HG03571 (cell line): ENCODE results near the gene DCUN1D5.
A peak's percentile ranks its signal among the peaks of the same experiment; 100 is the strongest.

Experiments
- ATAC-seq: cut with Tn5 transposase; IDR thresholded peaks from one replicate; pipeline ENCODE4 v1.9.1; 2021; ENCODE audit not compliant: unreplicated experiment

Gene DCUN1D5

DNA sequence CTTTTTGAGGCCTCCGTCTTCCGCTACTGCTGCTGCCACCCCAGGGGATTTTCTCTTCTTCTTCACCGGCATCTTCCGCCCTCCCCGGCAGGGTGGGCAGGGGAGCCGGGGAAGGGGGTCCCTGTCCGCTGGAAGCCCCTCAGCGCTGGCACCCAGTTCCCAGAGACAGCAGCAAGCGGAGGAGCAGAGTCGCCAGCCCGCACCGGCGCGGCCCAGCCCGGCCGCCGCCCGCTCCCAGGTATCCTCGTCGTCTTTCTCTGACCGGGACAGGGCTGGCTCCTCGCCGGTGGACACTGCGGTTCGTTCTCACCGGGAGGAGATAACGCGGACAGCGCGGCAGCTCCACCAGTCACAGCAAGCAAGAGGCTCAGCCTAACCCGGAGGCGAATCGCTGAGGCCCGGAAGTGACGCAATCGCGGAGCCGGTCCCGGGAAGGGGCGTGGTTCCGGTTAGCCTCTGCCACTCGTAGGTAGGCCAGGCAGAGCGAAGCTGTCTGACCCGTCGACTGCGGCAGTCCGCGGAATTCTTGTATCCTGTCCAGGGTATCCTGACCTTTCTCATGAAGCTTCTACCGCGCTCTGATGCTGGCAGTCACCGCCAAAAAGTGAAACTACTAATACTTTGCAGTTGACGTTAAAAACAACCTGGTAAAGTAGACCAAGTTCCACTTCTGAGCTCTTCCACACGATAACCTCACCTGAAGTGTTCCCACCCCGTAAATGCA is at the start of gene DCUN1D5:
Gene DCUN1D5 (minus strand): TSS at position 360 of the 724 bp plus-strand sequence. CDS start 288 bp downstream, at position 72.
- peak; percentile 100 for ATAC-seq

- no peak for ATAC-seq
Measured at GRCh38 chr11:103125462-103125861, 33.5 kb upstream of the DCUN1D5 start.

DNA sequence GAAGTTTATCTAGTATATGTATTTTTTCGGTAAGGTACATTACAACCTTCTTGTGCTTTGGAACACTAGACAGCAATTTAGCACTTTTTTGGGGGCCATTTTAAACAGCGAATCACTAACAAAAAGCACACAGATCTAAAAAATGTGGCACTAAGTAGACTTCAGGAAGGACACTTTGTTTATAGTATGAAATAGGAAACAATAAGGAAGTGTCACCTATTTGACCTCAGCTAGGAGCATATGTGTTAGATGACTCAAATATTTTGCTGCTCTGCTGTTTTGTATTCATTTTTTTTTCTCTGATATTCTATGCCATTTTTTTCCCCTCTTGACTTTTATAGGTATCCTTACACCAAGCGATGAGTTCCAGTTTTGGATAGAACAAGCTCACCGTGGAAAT is 22.9 kb upstream of the DCUN1D5 start:
- ATAC-seq: no peak

GRCh38 chr11:103112364-103112763 is 20.4 kb upstream of the DCUN1D5 start:
- no peak for ATAC-seq

DNA sequence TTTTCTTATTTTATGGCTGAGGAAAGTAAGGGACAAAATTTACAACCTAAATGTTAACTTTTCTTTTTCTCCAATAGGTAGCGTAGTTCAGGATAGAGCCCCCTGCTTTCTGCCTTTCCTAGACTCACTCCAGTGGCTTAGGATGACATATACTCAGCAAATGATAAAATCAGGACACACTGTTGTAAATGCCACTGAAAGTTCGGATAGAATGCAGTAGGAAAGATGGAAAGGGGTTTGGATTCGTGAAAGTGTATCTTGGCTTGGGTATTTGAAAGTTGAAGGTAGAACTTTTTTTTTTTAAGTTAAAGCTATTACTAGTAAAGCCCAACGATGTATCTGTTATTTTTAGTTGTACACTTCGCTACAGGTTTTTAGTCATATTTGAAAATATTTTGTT is 19.4 kb upstream of the DCUN1D5 start:
- ATAC-seq: no peak

DNA sequence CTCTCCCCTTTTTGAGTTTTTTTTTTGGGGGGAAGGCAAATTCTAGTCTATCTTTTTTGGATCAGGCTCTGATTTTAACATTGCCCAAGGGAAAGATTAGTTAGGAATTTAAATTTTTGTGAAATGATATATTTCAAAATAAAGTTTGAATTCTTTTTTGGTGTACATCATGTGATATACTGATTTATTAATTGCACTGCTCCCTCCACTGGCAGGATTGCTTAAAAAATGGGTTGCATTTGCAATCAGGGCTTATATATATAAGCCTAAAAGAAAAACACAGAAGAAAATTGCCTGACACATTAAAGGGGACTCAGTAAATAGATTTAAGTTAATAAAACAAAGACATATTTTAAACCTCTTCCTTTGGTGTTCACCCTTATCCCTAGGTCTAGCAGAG is 18.4 kb upstream of the DCUN1D5 start:
- no peak for ATAC-seq

DNA sequence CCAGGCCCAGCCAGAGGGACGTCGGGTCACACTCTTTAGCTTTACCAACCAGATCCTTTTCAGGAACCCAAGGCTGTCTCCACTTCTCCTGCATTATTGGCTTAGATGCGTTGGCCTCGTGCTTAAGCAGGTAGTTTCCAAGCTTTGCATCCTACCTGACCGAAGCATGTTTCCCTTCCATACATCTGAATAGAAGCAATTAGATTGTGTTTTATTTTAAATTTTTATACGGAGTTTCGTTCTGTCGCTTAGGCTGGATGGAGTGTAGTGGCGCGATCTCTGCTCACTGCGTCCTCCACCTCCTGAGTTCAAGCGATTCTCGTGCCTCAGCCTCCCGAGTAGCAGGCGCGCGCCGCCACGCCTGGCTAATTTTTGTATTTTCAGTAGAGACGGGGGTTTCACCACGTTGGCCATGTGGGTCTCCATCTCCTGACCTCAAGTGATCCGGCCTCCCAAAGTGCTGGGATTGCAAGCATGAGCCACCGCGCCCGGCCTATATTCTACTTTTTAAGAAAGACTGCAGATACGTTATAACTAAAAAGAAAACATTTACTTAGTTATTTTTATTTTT is 17.9 kb upstream of the DCUN1D5 start:
- no peak for ATAC-seq

DNA sequence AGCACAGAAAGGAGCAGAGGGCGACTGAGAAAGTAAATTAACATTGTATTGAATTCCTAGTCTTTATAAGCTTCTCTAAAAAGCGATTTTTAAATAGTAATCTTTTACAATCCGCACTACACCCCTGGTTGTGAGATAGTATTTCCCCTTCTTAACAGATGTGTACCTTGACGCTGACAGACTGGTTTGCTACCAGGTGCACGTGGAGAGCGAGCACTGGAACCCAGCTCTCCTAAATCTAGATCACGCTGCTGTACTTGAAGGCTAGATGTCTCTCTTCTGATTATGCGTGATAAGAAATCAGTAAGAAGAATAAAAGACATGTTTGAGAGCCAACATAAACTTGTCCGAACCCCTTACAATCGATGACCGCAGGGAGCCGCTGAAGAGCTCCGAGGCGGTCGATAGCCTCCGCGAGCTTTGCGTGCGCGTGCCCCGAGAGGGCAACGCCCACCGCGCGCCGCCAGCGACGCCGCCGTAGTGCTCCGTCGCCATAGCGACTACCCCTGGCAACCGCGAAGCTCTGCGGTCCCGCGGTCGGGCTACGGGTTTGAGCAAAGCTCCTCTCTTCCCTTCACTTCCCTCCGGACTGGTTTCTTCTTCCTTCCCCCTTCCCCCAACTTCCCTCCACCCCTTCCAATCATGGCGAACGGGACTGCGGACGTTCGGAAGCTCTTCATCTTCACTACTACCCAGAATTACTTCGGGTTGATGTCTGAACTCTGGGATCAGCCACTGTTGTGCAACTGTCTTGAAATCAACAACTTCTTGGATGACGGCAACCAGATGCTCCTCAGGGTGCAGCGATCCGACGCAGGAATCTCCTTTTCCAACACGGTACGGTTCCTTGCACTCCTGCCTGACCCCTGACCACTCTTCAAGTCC is 17.2 kb upstream of the DCUN1D5 start, which contains the start of gene DYNC2H1:
Gene DYNC2H1 (plus strand): TSS at position 494 of the 885 bp plus-strand sequence. CDS start 149 bp downstream, at position 643.
- ATAC-seq: peak; percentile 100

DNA sequence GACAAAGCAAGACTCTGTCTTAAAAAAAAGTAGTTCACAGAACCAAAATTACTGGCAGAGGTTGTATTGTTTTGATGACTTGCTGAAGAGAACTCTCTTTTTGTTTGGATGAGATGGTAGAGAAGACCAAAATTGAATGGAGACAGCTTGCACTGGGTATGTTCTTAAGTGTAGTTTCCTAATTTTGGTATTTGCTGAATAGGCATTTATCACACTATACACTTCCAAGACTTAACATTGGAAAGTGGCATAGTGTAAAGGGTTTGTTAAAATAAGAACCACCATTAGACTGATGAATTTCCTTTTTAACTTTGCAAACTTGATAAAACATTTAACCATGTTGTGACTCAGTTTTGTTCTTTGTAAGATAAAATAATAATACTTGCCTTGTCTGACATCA is 5.3 kb upstream of the DCUN1D5 start:
- ATAC-seq: no peak

DNA sequence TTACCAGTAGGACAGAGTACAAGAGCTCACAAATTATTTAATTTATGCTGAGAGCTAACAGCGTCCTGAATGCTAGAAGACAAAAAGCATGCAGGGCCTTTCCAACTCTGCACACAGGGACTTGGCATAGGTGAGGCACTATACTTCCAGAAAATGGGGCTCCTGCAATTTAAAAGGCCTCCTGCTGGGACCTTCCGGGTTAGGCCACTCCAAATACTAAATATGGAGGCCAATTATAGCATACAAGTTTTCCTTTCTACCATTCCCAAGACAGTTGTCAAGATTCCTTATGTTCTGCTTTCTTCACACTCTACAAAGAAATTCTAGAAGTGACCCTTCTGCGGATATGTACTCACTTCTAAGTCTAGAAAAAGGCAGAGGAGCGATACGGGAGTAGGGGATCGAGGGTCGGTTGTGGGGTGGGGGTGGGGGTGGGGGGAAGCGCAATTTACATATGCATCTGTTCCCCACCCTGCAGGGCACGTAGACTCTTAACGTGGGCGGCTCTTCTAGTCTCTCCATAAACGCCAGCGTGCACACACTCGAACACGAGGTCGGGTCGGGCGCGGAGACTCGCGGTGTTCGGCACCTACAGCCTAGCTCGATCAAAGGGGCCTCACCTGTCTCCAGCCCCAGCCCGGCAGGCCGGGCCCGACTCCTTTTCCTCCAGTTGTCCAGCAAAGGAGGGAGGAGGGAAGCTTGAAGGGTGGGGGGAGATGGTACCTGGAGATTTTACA is 728 bp downstream of the DCUN1D5 start:
- ATAC-seq: peak; percentile 33

GRCh38 chr11:103086461-103086860 is 5.5 kb downstream of the DCUN1D5 start:
- ATAC-seq: no peak

DNA sequence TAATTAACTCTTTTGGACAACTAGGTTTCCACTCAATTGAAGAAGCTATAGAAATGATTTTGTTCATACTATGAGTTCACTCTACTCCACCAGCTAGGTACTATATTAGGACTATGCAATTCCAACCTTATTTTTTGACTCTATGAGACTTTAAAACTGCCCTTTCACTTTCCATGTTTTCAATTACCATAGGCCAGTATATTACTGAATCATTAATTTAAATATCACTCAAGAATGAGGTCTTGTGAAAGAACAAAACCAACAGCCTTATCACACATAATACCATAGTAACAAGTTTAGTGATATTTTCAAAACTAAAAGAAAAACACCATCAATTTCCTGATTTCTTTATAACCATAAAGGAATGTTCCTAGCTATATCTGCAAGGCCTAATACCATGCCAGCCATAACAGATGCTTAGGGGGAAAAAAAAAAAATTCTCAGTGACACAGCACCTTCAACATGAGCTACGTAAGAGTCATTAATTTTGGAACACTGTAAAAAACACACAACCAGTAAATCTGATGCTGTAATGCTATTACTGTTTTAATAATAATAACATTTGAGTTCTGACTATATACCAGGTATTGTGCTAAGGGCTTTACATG is 6.1 kb downstream of the DCUN1D5 start:
- no peak for ATAC-seq

GRCh38 chr11:103079833-103080232 is 12.1 kb downstream of the DCUN1D5 start:
- no peak for ATAC-seq

DNA sequence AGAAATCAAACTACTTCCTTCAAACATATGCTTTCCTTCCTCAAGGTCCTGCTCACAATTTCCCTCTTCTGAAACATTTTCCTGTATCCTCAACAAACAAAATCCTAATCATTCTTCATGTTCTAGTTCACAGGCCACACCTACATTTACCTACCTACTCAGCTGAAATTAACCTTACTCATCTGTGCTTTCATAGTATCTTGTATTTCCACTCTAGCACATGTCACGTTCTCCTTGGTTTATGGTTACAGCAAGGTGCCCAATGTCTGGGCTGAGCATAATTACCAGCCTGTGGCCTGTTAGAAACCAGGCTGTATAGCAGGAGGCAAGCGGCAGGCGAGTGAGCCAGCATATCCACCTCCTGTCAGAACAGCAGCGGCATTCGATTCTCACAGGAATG is 13.2 kb downstream of the DCUN1D5 start:
- no peak for ATAC-seq

DNA sequence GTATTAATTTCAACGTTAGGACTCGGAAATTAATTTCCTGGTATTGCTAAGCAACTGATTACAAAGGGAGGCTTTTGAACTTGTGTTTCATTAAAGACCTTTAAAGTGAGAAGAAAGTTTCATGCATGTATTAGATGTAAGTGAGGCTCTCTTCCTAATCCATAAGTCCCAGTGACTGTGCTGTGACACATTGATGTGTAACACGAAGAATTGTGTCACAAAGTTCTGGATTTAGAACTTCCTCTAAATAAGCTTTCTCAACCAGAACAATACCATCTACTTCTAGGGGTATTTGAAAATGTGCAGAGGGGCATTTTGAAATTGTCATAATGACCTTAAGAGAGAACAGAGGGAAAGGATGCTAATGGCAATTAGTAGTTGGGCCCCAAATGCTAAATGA is 14.4 kb downstream of the DCUN1D5 start:
- ATAC-seq: no peak

- no peak for ATAC-seq
Measured at GRCh38 chr11:103076361-103076760, 15.6 kb downstream of the DCUN1D5 start.

GRCh38 chr11:103071008-103071407 is 21.0 kb downstream of the DCUN1D5 start:
- no peak for ATAC-seq

GRCh38 chr11:103070142-103070541 is 21.8 kb downstream of the DCUN1D5 start:
- no peak for ATAC-seq

DNA sequence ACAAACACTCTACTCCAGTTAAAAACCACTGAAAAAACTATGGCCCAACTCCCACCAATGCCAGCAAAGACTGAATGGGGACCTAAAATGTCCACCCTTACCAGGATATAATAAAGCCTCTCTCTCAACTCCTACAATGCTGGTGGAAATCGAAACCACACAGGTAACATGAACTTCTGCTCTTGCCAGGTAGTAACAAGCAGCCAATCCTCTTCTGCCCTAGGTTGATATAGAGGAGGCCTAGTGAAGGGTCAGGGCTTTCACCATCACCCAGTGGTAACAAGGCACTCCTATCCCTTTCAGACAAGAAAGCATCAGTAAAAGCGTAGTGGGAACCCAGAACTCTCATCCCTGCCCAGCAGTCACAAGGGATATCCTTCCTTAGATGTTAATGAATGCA is 22.6 kb downstream of the DCUN1D5 start:
- no peak for ATAC-seq

GRCh38 chr11:103067118-103067517 is 24.8 kb downstream of the DCUN1D5 start:
- no peak for ATAC-seq

GRCh38 chr11:103061656-103062055 is 30.3 kb downstream of the DCUN1D5 start:
- ATAC-seq: no peak
